HG03108 (cell line): ENCODE measurements around the gene GABRB2.
A peak's percentile ranks its signal among the peaks of the same experiment; 100 is the strongest.
"Not testable (repeated sequence)": the region's sequence is repeated elsewhere in the genome, so short reads cannot be mapped to it uniquely, and the experiment has no call there.

Source experiments
- ATAC-seq: cut with Tn5 transposase; IDR thresholded peaks from one replicate; pipeline ENCODE4 v1.9.1; 2021; ENCODE audit warnings: moderate library complexity; ENCODE audit not compliant: unreplicated experiment

The GABRB2 gene

GRCh38 chr5:161546470-161547301 lies at the start of gene GABRB2:
Gene GABRB2, minus strand, starts transcription at chr5:161546725. Its CDS starts 82 bp downstream, at chr5:161546643.
- ATAC-seq, result peak; percentile 57

GRCh38 chr5:161585798-161586197 lies 39.3 kb upstream of the GABRB2 start:
- ATAC-seq, result no peak

- no peak for ATAC-seq
Measured at GRCh38 chr5:161580621-161581020, 34.1 kb upstream of the GABRB2 start.

DNA sequence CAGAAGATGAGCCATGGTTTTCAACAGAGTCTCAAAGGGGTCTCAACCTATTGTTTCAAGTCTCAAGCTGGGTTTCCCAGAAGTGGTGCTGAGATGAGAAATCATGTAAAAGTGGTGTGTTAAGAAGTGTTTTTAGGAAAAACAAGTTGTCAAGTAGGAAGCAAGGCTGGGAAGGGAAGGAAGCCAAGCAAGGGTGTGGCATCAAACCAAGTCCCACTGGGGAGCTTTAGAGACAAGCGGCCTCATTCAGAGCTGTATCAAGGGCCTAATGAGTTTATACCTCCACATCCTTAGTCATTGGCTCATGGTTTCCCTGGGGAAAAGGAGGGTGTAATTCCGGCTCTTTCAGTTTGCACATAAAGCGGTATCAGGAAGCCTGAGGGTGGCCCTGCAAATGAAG lies 26.4 kb upstream of the GABRB2 start:
- ATAC-seq, result no peak

GRCh38 chr5:161566081-161566480 lies 19.6 kb upstream of the GABRB2 start:
- no peak for ATAC-seq

- no peak for ATAC-seq
Measured at GRCh38 chr5:161562446-161562845, 15.9 kb upstream of the GABRB2 start.

DNA sequence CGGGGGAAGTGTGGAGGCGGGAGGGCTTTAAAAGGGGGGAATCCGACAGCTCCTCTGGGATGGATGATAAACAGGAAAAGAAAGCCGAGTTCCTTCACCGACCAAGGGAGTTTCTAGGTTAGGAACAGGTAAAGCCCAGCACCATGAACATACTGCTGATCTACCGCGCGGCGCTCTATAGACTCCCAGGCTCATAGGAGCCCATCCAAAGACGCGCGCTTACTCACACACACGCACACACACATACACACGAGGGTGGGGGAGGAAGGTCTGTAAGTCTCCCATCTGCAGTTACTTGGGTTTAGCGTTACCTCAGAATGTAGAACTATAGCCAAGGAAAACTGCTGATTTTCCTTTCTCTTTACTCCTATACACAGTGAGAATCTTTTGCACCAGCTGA lies 2.6 kb upstream of the GABRB2 start:
- no peak for ATAC-seq

DNA sequence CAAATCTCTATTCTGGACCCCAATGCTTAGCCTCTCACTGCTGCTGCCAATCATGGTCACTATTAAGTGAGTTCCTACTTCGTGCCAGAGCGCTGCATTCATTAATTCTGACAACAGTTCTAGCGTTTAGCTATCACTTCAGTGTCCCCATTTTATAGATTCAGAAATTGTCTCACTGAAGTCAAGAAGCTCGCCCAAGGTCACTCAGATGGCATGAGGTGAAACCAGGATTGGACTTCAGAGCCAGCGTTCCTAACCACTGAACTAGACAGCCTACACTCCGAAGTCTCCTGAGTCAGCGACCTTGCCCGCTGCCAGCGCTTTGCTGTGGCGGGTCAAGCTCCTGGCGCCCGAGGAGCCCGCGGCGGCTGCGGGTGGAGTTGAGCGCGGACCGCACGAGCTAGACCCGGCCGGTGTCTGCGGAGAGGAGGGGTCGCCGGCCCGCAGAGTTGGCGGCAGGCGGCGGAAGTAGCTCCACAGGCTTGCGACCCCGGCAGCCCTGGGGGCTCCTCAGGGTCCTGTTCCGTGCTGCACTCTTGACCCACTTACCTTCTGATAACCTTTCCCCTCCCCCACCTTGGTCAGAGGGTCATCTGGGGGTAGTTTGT lies 2.1 kb upstream of the GABRB2 start:
- ATAC-seq, result no peak

DNA sequence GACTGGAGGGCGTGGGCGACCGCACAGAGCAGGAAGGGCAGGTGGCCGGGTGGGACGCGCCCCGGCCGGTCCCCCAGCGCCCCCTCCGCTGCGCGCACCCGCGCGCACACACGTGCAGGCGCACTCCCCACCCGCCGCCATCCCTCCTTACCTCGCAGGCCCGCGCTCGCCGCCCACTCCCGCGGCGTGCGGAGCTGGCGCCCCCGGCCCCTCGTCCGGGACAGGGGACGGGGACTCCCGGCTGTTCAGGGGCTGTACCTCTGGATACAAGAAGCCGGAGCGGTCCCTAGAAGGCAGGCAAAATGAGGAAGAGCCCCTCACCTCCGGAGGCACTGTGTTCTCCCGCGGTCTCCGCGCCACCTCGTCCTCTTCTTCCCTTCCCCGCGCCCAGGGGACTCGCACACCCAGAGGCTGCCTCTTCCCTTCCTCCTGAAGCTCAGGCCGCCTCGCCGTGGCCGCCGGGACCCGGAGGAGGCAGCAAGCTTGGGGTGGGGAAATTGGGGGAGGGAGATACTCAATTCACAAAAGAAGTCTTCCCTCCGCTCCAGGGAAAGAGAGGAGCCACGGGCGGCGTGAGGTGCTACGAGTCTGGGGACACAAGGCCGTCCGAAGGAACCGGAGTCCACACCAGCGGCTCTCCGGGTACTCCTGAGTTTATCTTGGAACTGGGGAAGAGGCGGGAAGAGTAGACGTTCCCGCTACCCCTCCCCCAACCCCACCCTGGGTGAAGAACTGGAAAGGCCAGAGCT lies 1.4 kb upstream of the GABRB2 start:
- ATAC-seq, result no peak

DNA sequence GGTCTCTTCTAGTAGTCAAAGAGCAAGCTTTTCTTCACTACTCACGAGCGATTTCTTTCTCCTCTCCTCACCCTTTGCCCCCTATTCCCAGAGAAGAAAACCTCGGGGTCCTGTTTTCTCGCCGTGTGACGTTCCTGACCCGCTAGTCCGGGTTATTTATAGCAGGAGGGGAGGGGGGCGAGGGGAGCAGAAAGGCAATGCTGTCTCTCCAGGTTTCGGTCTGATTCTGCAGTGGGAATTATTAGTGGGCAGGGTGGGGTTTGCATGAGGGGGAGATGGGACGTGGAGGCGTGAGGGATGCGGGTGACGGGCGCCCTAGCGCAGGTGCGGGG lies 847 bp upstream of the GABRB2 start:
- ATAC-seq, result no peak

GRCh38 chr5:161546095-161546469 lies 443 bp downstream of the GABRB2 start:
- no peak for ATAC-seq

GRCh38 chr5:161545344-161546094 lies 1.0 kb downstream of the GABRB2 start:
- no peak for ATAC-seq

- peak; percentile 49 for ATAC-seq
Measured at GRCh38 chr5:161544350-161544765, 2.2 kb downstream of the GABRB2 start.

GRCh38 chr5:161539016-161539415 lies 7.5 kb downstream of the GABRB2 start:
- ATAC-seq, result no peak

GRCh38 chr5:161535762-161536161 lies 10.8 kb downstream of the GABRB2 start:
- ATAC-seq, result no peak

DNA sequence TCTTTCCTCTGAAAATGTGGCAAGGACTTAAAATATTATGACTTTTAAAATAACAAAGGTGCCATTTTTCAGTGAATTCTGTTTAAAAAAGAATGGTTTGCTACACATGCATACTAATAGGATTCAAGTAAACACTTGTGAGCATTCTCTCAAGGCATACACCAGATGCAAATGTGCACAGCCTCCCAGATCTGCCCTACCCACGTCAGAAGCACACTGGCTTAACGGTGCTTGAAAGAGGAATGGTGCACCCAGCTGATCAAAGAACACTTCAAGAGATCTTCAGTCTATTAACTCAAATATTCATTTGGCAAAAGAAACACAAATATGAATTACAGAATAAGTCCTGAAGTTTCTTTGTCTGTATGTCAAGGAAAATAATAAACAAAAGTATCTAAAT lies 15.8 kb downstream of the GABRB2 start:
- no peak for ATAC-seq

- no peak for ATAC-seq
Measured at GRCh38 chr5:161513942-161514341, 32.6 kb downstream of the GABRB2 start.

DNA sequence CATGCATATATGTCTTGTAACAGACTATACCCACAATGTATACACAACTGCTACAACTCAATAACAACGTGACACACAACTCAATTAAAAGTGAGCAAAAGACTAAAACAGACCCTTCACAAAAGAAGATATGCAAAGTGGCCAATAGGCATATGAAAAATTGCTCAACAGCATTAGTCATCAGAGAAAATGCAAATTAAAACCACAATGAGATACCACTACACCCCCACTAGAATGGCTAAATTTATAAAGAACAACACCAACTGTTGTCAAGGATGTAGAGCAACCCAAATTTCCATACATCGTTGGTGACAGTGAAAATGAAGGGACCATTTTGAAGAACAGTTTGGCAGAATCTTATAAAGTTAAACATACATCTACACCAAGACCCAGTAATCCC lies 38.9 kb downstream of the GABRB2 start:
- no peak for ATAC-seq

DNA sequence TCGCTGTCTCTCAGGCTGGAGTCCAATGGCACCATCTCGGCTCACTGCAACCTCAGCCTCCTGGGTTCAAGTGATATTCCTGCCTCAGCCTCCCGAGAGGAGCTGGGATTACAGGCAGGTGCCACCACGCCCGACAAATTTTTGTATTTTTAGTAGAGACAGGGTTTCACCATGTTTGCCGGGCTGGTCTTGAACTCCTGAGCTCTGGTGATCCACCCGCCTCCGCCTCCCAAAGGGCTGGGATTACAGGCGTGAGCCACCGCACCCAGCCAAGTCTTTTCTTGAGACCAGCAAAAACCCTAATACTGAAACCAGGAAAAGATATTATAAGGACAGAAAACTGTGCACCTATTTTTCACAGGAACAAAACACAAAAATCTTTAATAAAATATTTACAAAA lies 41.4 kb downstream of the GABRB2 start:
- not testable (repeated sequence) for ATAC-seq

DNA sequence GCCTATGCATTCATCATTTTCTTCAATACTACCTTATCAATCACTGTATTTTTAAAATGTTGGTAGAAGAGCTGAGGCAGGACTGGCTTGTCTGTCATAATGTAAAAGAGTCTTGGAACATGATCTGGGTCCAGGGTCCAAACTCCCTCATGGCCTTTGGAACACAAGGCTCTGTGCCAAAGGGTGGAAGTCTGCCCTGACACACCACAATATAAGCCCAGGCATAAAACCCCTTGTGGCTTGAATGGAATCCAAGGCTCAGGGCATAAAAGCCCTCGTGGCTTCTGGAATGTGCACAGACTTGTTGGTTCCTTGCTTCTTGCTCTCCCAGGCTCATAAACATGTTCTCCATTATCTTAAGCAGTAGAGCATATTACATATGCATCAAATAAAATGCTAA lies 48.0 kb downstream of the GABRB2 start:
- ATAC-seq, result no peak

DNA sequence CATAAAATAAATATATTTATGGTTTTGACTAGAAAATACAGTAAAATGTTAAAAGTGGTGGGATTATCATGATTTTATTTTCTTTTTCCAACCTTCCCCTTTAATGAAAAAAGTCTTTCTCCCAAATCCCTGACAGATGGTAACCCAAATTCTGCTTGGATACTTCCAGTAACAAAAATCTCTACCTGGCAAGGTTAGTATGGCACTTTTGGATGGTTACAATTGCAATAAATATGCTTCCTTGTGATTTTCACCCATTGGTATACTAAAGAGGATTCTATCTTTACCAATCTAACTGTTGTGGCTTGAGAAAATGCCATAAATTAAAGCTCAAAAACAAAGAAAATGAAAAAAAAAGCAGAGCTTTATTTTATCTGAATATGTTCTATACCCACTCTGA lies 62.8 kb downstream of the GABRB2 start:
- ATAC-seq, result no peak
